NOMO-1 (cell line): ENCODE measurements around the gene CDK8.
"Not testable (repeated sequence)": the region's sequence is repeated elsewhere in the genome, so short reads cannot be mapped to it uniquely, and the experiment has no call there.

Experiments
- DNase-seq, 2 experiments: peaks; one replicate each; lab custom pipeline; 2025; ENCODE audit not compliant: unreplicated experiment in 2 of 2; lab: John Stamatoyannopoulos, UW

Gene CDK8

DNA sequence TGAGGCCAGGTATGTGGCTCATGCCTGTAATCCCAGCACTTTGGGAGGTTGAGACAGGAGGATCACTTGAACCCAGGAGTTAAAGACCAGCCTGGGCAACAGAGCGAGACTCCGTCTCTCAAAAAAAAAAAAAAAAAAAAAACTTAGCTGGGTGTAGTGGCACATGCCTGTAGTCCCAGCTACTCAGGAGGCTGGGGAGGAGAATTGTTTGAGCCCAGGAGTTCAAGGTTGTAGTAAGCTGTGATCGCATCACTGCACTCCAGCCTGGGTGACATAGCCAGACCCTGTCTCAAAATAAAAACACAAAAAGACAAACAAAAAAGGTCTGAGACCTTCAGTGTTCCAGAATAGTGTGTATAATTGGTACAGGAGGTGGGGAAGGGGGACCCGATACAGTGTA lies 1.9 kb upstream of the CDK8 start:
- DNase-seq = not testable (repeated sequence)

DNA sequence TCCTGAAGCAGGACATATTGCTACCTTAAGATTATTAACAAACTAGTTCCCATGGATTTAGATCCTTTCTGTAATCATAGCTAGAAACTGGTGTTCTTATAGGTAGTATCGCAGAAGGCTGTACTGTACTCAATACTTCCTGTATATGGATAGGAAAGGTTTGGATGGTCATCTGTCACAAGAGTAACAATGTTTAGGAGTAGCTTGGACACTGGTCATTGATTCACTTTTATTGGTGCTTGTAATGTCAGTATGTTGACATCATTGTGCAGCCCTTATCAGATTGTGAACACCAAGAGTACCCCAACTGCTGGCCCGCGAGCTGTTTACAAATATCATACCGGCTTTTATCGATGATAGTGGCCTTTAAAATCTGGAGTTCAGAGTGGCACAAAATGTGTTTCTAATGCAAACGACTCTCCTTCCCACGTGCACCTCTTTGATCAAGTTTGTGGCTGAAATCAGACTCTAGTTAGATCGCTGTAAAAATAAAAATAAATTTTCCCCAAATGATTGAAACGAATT lies 605 bp upstream of the CDK8 start:
- no peak for DNase-seq

DNA sequence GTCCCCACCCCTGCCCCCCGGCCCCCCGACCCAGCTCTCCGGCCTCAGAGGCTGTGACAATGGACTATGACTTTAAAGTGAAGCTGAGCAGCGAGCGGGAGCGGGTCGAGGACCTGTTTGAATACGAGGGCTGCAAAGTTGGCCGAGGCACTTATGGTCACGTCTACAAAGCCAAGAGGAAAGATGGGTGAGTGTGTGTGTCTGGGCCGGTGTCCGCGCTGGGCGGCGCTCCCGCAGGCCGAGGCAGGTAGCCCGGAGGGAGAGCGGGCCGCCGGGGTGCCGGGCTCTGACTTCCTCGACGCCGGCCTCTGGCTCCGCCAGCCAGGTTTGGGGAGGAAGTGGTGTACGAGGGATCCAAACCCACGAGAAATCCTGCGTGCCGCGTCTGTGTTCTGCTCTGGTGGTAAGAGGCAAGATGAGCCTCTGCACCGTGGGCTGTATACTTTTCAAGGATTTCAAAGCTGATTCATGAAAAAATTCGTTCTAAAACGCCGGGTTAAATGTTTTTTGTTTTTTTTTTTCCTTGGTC lies 718 bp downstream of the CDK8 start:
- peak; percentile 19 to 43 for DNase-seq

GRCh38 chr13:26255115-26255514 lies 1.2 kb downstream of the CDK8 start:
- DNase-seq = peak; percentile 0 to 13

DNA sequence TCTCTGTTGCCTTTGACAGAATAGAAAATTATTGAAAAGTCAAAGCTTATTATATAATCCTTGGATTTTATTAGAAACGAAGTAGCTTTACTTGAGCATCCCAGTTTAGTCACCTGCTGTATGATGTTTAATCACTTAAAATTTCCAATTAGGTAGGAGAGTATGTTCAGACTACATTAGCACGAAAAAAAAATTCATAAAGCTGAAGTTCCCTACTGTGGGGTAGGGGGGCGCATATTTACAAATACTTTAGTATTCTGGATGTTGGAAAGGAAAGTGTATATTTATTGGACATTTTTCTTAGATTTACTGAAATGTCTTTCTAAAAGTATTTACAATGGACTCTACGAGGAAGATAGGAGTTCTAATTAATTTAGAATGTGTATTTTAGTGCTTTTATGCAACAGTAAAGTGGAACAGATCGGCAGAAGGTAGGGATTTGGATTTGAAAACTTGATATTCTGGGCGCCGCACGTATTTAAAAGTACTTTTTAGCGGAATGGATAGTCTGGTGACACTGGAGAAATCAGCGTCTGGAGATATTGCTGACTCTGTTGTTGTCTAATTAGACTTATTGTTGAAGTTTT lies 1.9 kb downstream of the CDK8 start:
- peak; percentile 4 to 12 for DNase-seq

DNA sequence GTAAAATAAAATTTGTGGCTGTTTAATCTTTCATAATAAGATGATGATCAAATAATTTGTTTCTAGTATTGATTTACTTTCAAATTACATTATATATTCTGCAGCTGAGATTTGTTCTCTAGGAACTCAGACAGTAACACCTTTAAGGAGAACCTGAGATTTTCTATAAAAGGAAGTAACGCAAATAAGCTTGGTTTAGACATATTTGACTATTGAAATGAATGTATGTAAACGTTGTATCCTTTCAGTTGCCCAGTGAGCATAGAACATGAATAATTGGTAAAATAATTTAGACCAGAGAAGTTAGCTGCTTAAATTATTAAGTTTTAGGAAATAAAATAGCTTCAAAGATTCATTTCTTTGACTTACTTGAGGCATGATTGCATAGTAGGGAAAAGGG lies 3.1 kb downstream of the CDK8 start:
- DNase-seq = no peak

- DNase-seq = no peak
Measured at GRCh38 chr13:26259634-26260033, 5.7 kb downstream of the CDK8 start.

GRCh38 chr13:26262156-26262555 lies 8.2 kb downstream of the CDK8 start:
- no peak for DNase-seq

- DNase-seq = no peak
Measured at GRCh38 chr13:26266311-26266710, 12.4 kb downstream of the CDK8 start.

GRCh38 chr13:26270707-26271106 lies 16.8 kb downstream of the CDK8 start:
- DNase-seq = no peak

DNA sequence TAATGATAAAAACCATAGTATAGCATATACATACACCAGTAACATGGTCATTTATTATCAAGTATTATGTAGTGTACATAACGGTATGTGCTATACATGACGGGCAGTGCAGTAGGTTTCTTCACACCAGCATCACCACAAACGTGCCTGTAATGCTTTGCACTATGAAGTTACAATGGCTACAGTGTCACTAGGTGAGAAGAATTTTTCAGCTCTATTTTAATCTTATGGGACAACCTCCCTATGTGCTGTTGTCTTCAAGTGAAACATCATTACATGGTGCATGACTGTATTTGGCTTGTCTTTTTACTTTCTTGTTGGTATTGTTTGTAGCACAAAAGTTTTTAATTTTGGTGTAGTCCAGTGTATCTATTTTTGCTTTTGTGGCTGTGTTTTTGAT lies 18.7 kb downstream of the CDK8 start:
- DNase-seq = no peak

DNA sequence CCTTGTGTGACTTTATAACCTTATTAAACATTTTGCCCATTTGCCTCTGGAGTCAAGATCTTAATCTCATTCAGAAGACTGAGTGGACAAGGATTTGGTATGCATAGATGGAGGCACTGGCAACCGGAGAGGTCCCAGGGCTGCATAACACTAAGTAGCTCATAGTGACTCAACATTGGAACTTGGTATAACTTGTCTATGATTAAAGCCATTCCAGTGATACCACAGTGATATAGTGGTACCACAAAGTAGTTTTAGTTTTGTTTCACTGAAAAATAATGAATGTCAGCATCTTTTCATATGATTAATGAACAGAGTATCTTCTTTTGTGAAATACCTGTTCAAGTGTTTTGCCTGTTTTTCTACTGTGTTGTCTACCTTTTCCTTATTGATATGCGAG lies 26.4 kb downstream of the CDK8 start:
- no peak for DNase-seq

- DNase-seq = no peak
Measured at GRCh38 chr13:26280822-26281221, 26.9 kb downstream of the CDK8 start.

GRCh38 chr13:26285911-26286310 lies 32.0 kb downstream of the CDK8 start:
- not testable (repeated sequence) for DNase-seq

DNA sequence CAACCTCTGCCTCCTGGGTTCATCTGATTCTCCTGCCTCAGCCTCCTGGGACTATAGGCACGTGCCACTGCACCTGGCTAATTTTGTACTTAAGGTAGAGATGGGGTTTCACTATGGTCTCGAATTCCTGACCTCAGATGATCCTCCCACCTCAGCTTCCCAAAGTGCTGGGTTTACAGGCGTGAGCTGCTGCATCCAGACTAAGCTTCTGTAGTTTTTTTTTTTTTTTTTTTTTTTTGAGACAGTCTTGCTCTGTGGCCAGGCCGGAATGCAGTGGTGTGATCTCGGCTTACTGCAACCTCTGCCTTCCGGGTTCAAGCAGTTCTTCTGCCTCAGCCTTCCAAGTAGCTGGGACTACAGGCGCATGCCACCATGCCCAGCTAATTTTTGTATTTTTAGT lies 34.9 kb downstream of the CDK8 start:
- not testable (repeated sequence) for DNase-seq

- DNase-seq = no peak
Measured at GRCh38 chr13:26295812-26296211, 41.9 kb downstream of the CDK8 start.

DNA sequence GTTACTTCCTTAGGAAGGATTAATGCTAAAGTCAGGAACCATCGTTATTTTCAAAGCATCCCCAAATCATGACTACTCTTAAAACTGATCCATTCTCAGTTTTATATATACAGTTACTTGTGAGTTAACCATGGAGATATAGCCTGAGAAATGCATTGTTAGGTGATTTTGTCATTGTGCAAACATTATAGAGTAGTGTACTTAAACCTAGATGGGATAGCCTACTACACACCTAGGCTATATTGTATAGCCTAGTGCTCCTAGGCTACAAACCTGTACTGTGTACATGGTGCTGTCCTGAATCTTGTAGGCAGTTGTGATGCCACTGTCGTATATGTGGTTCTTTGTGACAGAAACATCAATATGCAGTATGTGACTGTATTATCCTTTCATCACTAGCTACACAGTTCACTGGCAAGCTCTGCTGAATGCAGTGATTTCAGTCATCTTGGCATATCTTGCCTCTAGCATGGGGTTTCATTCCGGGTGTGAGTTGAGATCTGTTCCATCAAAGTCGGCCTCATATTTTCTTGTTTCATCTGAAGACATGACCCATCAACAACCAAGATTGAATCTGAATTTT lies 45.3 kb downstream of the CDK8 start:
- DNase-seq = no peak

GRCh38 chr13:26300140-26300539 lies 46.2 kb downstream of the CDK8 start:
- no peak for DNase-seq

DNA sequence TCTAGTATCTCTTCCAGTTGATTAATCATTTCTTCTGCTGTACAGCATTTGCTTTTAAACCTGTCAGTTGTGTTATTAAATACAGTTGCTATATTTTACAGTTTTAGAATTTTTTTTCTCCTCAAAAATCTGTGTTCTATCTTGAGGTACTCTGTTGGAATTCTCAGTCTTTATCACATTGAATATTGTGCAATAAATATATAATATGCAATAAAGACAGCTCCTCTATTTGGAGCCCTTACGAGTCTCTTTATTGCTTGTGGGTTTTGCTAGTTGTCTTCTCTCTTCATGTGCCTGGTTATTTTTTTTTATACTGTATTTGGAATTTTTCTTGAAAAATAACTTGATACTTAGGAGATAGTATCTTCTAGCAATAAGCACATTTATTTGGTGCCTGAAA lies 51.7 kb downstream of the CDK8 start:
- no peak for DNase-seq

GRCh38 chr13:26307701-26308100 lies 53.8 kb downstream of the CDK8 start:
- DNase-seq = no peak

GRCh38 chr13:26308250-26308649 lies 54.3 kb downstream of the CDK8 start:
- no peak for DNase-seq

DNA sequence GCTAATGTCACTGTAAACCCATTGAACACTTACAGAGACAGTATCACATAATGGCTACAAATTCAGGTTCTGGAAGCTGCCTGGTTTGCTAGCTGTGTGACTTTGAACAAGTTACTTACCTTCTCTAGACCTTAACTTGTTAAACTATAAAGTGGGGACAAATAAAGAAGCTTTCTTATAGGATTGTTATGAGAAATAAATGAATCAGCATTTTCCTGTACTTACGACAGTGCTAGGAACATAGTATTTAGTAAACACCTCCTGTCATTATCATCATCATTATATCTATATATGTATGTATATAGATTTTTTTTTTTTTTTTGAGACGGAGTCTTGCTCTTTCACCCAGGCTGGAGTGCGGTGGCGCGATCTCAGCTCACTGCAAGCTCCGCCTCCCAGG lies 54.9 kb downstream of the CDK8 start:
- no peak for DNase-seq
